Right lobe of liver (tissue), 4 donors: Measurements from ENCODE around the gene RIMS1.

Source experiments
- POLR2A ChIP-seq: fragments of 450-650 bp; IDR thresholded peaks from one replicate; pipeline ENCODE4 v1.6.1; 2017; ENCODE audit warnings: antibody characterized with exemption, mild to moderate bottlenecking
- TF ChIP-seq, protein P1 (sequence below), 4 donors: fragments of 200-600 bp in 3 of 4; fragments of 450-650 bp in 1 of 4; IDR thresholded peaks; one replicate each; pipeline versions ENCODE4 v1.5.1 to v1.8.0; 2016 to 2022; ENCODE audit warnings: antibody characterized with exemption in 4 of 4, mild to moderate bottlenecking in 2 of 4
- donor health status: DM: no; HTN: no; CAD: no.
- donor health status: DM: no; HTN: no; CAD: no.
- donor health status: DM: no; HTN: yes; CAD: no.

DNA sequence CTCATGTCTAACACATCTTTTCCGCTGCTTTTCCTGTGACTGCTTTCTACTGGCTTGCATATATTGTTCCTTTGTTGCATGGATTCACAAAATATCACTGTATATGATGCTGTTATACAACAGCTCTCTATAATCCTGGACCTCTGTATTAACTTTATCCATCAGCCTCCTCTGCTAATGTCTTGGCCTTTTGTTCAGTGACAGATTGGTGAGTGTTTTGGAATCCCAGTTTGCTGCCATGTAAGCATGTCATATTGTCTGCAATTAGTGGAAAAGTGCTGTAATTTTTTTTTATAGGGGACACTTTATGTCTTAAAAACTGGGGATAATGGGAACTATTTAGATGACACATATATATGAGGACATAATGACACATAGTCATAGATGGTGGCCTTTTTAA lies 3.0 kb downstream of the RIMS1 start:
- TF ChIP-seq, protein P1, sequence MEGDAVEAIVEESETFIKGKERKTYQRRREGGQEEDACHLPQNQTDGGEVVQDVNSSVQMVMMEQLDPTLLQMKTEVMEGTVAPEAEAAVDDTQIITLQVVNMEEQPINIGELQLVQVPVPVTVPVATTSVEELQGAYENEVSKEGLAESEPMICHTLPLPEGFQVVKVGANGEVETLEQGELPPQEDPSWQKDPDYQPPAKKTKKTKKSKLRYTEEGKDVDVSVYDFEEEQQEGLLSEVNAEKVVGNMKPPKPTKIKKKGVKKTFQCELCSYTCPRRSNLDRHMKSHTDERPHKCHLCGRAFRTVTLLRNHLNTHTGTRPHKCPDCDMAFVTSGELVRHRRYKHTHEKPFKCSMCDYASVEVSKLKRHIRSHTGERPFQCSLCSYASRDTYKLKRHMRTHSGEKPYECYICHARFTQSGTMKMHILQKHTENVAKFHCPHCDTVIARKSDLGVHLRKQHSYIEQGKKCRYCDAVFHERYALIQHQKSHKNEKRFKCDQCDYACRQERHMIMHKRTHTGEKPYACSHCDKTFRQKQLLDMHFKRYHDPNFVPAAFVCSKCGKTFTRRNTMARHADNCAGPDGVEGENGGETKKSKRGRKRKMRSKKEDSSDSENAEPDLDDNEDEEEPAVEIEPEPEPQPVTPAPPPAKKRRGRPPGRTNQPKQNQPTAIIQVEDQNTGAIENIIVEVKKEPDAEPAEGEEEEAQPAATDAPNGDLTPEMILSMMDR (IDR thresholded peaks at IDR 0.05), result no peak
- TF ChIP-seq POLR2A, result no peak
